COLO829 (cell line): Measurements from ENCODE around the gene TCF23.
"Not testable (repeated sequence)": the region's sequence is repeated elsewhere in the genome, so short reads cannot be mapped to it uniquely, and the experiment has no call there.

ENCODE experiments used
- DNase-seq: peaks from one replicate; pipeline ENCODE4 v3.0.0; 2012; ENCODE audit warnings: low spot score

Gene TCF23

GRCh38 chr2:27148801-27149439 is at the start of gene TCF23:
TSS of gene TCF23 (plus strand) at chr2:27149004. CDS start at chr2:27149134, 130 bp downstream.
- no peak for DNase-seq

GRCh38 chr2:27099334-27099955 is 49.4 kb upstream of the TCF23 start:
- DNase-seq: no peak

- no peak for DNase-seq
Measured at GRCh38 chr2:27100036-27100435, 48.8 kb upstream of the TCF23 start.

GRCh38 chr2:27102329-27102728 is 46.5 kb upstream of the TCF23 start:
- DNase-seq: no peak

GRCh38 chr2:27105981-27106380 is 42.8 kb upstream of the TCF23 start:
- no peak for DNase-seq

GRCh38 chr2:27108221-27108620 is 40.6 kb upstream of the TCF23 start:
- no peak for DNase-seq

- no peak for DNase-seq
Measured at GRCh38 chr2:27109083-27109482, 39.7 kb upstream of the TCF23 start.

GRCh38 chr2:27110603-27111352 is 38.0 kb upstream of the TCF23 start:
- DNase-seq: not testable (repeated sequence)

GRCh38 chr2:27111392-27112078 is 37.3 kb upstream of the TCF23 start:
- not testable (repeated sequence) for DNase-seq

- DNase-seq: no peak
Measured at GRCh38 chr2:27115519-27115918, 33.3 kb upstream of the TCF23 start.

- no peak for DNase-seq
Measured at GRCh38 chr2:27117995-27118524, 30.7 kb upstream of the TCF23 start.

GRCh38 chr2:27118525-27119329 is 30.1 kb upstream of the TCF23 start, which contains the start of gene CGREF1:
TSS of gene CGREF1 (minus strand) at chr2:27119128. CDS start at chr2:27104366, 14,762 bp downstream.
- DNase-seq: no peak

- not testable (repeated sequence) for DNase-seq
Measured at GRCh38 chr2:27119330-27119670, 29.5 kb upstream of the TCF23 start.

- no peak for DNase-seq
Measured at GRCh38 chr2:27121906-27122305, 26.9 kb upstream of the TCF23 start.

- no peak for DNase-seq
Measured at GRCh38 chr2:27122791-27123190, 26.0 kb upstream of the TCF23 start.

GRCh38 chr2:27123302-27124150 is 25.3 kb upstream of the TCF23 start, which contains the start of gene ABHD1:
TSS of gene ABHD1 (plus strand) at chr2:27123815. CDS start at chr2:27123949, 134 bp downstream.
- DNase-seq: no peak

GRCh38 chr2:27125104-27125503 is 23.7 kb upstream of the TCF23 start:
- DNase-seq: no peak

- no peak for DNase-seq
Measured at GRCh38 chr2:27126252-27126710, 22.5 kb upstream of the TCF23 start.

GRCh38 chr2:27127883-27128667 is 20.7 kb upstream of the TCF23 start:
- DNase-seq: no peak
